ENCODE results near the gene CHCHD6.

- TF ChIP-seq EZH2 (IDR thresholded peaks at IDR 0.05; ENCODE audit: insufficient read depth, poor library complexity, severe bottlenecking) (no peak), EZH2phosphoT487 (IDR thresholded peaks at IDR 0.05; ENCODE audit: insufficient read depth, low read depth) (no peak)
Measured at GRCh38 chr3:126937973-126938372, 233.9 kb downstream of the CHCHD6 start.
